Osteoblast (primary cell): ENCODE results near the gene TYRP1. TPM values are rescaled to one million over a fixed set of nuclear protein-coding genes. Genes with fewer than 3 reads are reported as not detected.
A peak's percentile ranks its signal among the peaks of the same experiment; 100 is the strongest.

Experiments used
- DNase-seq: peaks from one replicate; pipeline ENCODE4 v3.0.0; 2011; ENCODE audit warnings: low spot score, mixed read lengths; ENCODE audit not compliant: insufficient read length; ENCODE audit errors: missing footprints
- H2AFZ ChIP-seq: 2 replicates; pipeline ENCODE4 v1.6.0; 2011; ENCODE audit warnings: mild to moderate bottlenecking, low read length
- H3K27ac ChIP-seq: 2 replicates; pipeline ENCODE4 v1.5.1; 2011; ENCODE audit warnings: mild to moderate bottlenecking, low read depth, low read length, moderate library complexity
- H3K27me3 ChIP-seq: 2 replicates; pipeline ENCODE4 v1.6.0; 2012; ENCODE audit warnings: mild to moderate bottlenecking, control low read depth, inconsistent platforms, low read length, moderate library complexity; ENCODE audit not compliant: insufficient read depth
- H3K36me3 ChIP-seq: 2 replicates; pipeline ENCODE4 v1.5.1; 2011; ENCODE audit warnings: mild to moderate bottlenecking, low read length, control low read depth, moderate library complexity; ENCODE audit not compliant: insufficient read depth
- H3K4me1 ChIP-seq: 2 replicates; pipeline ENCODE4 v1.5.1; 2011; ENCODE audit warnings: mild to moderate bottlenecking, low read length, control low read depth, moderate library complexity; ENCODE audit not compliant: insufficient read depth
- H3K4me2 ChIP-seq: 2 replicates; pipeline ENCODE4 v1.6.0; 2011; ENCODE audit warnings: mild to moderate bottlenecking, low read length; ENCODE audit not compliant: insufficient read depth
- H3K4me3 ChIP-seq: fragments of 200-600 bp; sonication (generic); 3 replicates; pipeline ENCODE4 v1.5.1; 2012; ENCODE audit warnings: mild to moderate bottlenecking, low read length, inconsistent platforms; ENCODE audit not compliant: insufficient read depth
- H3K79me2 ChIP-seq: 2 replicates; pipeline ENCODE4 v1.6.0; 2012; ENCODE audit warnings: mild to moderate bottlenecking, low read length, control low read depth, inconsistent platforms; ENCODE audit not compliant: insufficient read depth
- H3K9me3 ChIP-seq: 2 replicates; pipeline ENCODE4 v1.5.1; 2011; ENCODE audit warnings: low read depth, low read length, control low read depth
- H4K20me1 ChIP-seq: 2 replicates; pipeline ENCODE4 v1.6.0; 2012; ENCODE audit warnings: mild to moderate bottlenecking, low read length, control low read depth; ENCODE audit not compliant: insufficient read depth
- total RNA-seq: library from RNA; depleted of rRNA; stranded (reverse); fragments of >200 nt; gene quantifications from 2 replicates; pipeline ENCODE4 v1.2.3, GENCODE V29; 2012
- TF ChIP-seq, protein P1 (sequence below): IDR thresholded peaks from 2 replicates; pipeline ENCODE4 v1.5.1; 2011; ENCODE audit warnings: mild to moderate bottlenecking, low read depth, low read length, moderate library complexity; ENCODE audit errors: extremely low read depth

TYRP1 gene
- total RNA-seq, 1 donor, result 0.36 TPM

DNA sequence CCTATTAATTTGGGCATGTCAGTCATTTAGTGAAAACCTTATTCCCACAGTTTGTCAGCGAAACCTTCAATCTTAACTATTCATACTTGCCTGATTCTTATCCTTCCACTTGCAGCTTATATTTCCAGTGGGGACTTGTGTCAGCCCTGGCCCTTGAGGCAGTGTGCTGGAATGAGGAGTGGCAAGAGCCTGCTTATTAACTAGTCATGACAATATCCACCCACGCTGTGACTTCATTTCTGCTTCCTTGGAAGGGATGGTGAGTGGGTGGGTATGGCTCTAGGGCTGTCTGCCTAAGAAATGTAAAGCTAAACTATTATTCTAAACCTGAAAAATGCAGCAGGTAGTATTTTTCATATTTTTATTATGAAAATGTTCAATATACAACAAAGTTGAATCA is 47.7 kb downstream of the TYRP1 start:
- DNase-seq, result no peak
- no peaks in the 10 kb centered on the region for H3K9me3 ChIP-seq
- no peaks in the 10 kb centered on the region for H3K36me3 ChIP-seq
- TF ChIP-seq, protein P1, sequence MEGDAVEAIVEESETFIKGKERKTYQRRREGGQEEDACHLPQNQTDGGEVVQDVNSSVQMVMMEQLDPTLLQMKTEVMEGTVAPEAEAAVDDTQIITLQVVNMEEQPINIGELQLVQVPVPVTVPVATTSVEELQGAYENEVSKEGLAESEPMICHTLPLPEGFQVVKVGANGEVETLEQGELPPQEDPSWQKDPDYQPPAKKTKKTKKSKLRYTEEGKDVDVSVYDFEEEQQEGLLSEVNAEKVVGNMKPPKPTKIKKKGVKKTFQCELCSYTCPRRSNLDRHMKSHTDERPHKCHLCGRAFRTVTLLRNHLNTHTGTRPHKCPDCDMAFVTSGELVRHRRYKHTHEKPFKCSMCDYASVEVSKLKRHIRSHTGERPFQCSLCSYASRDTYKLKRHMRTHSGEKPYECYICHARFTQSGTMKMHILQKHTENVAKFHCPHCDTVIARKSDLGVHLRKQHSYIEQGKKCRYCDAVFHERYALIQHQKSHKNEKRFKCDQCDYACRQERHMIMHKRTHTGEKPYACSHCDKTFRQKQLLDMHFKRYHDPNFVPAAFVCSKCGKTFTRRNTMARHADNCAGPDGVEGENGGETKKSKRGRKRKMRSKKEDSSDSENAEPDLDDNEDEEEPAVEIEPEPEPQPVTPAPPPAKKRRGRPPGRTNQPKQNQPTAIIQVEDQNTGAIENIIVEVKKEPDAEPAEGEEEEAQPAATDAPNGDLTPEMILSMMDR, result no peak
- H2AFZ ChIP-seq, result no peak overlapping the region
- H3K4me2 ChIP-seq, result no peak overlapping the region
- H3K79me2 ChIP-seq, result no peaks in the 10 kb centered on the region
- no peak overlapping the region for H3K4me3 ChIP-seq
- H4K20me1 ChIP-seq, result no peaks in the 10 kb centered on the region
- no peak overlapping the region for H3K27ac ChIP-seq
- no peaks in the 10 kb centered on the region for H3K27me3 ChIP-seq
- peaks cover 3% of the 10 kb centered on the region for H3K4me1 ChIP-seq

DNA sequence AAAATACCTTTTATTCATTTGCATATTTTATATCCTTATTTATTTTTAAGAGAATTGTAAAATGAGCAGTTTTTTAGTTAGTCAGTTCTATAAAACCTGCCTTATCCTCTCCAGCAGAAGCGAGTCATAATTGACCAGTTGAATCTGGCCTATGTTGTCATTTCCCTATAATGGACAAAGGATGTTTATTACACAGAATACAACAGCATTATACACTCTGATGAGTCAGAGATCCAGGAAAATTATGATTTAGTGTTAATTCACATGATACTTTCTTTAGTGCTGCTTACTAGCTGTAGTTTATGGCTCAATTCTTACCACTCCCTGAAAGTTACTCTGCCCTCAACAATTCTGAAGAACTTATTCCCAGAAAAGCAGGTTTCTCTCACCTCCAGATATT is 54.8 kb downstream of the TYRP1 start:
- no peaks in the 10 kb centered on the region for H3K27me3 ChIP-seq
- no peaks in the 10 kb centered on the region for H3K4me1 ChIP-seq
- H3K36me3 ChIP-seq, result no peaks in the 10 kb centered on the region
- no peaks in the 10 kb centered on the region for H3K9me3 ChIP-seq
- TF ChIP-seq, protein P1, result no peak
- no peak overlapping the region for H3K4me2 ChIP-seq
- no peaks in the 10 kb centered on the region for H4K20me1 ChIP-seq
- no peak overlapping the region for H3K4me3 ChIP-seq
- H3K27ac ChIP-seq, result peak overlapping the region; percentile 28
- peak overlapping the region; percentile 23 for H2AFZ ChIP-seq
- DNase-seq, result no peak
- no peaks in the 10 kb centered on the region for H3K79me2 ChIP-seq

DNA sequence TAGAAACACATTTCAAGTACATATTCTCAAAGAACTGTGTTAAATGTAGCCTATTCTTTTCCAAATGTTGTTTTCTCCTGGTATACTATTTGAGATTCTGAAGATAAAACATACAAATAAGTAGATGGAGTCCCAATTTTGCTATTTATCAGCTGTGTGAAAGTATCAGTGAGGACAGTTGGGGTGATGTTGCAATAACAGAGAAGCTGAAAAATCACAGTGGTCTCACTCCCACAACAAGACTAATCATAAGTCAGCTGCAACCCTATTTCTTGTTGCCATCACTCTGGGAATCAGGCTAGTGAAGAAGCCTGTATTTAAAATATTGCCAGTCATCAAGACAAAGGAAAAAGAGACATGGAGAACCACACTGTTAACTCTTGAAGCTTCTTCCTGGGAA is 55.8 kb downstream of the TYRP1 start:
- DNase-seq, result no peak
- H3K4me2 ChIP-seq, result no peak overlapping the region
- TF ChIP-seq, protein P1, result no peak
- no peaks in the 10 kb centered on the region for H3K27me3 ChIP-seq
- H3K4me3 ChIP-seq, result no peak overlapping the region
- no peak overlapping the region for H3K27ac ChIP-seq
- no peaks in the 10 kb centered on the region for H3K36me3 ChIP-seq
- H3K9me3 ChIP-seq, result no peaks in the 10 kb centered on the region
- H3K4me1 ChIP-seq, result no peaks in the 10 kb centered on the region
- no peak overlapping the region for H2AFZ ChIP-seq
- no peaks in the 10 kb centered on the region for H4K20me1 ChIP-seq
- H3K79me2 ChIP-seq, result no peaks in the 10 kb centered on the region

DNA sequence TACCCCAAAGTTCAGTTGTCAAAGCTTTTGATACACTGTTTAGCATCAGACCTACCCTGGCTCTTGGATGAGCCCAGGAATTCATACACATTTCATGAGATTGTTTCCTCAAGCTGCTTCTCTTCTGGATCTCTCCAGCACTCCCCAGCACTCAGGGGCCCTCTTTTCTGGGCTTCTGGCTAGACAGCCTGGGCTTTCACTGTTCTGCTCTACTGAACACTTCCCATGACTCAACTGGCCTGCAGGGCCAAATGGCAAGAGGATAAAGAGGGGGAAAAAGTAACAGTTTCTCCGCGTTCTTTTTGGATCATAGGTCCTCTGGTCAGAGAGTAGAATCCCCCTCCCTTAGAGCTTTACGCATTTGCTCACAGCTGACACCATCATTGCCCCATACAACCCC is 60.7 kb downstream of the TYRP1 start:
- H3K9me3 ChIP-seq, result no peaks in the 10 kb centered on the region
- H3K27ac ChIP-seq, result no peak overlapping the region
- no peak overlapping the region for H3K4me3 ChIP-seq
- DNase-seq, result no peak
- H3K79me2 ChIP-seq, result no peaks in the 10 kb centered on the region
- no peaks in the 10 kb centered on the region for H3K36me3 ChIP-seq
- H3K4me1 ChIP-seq, result no peaks in the 10 kb centered on the region
- H2AFZ ChIP-seq, result no peak overlapping the region
- H3K4me2 ChIP-seq, result no peak overlapping the region
- no peaks in the 10 kb centered on the region for H3K27me3 ChIP-seq
- H4K20me1 ChIP-seq, result no peaks in the 10 kb centered on the region
- TF ChIP-seq, protein P1, result no peak
